ENCODE data around the gene CIB4.

Gene CIB4

GRCh38 chr2:26674002-26674751 is 33.0 kb upstream of the CIB4 start:
- H3K4me3 ChIP-seq (ENCODE audit: low read depth, low read length) = no peak overlapping the region
- in situ Hi-C loops (cut with HindIII; ENCODE audit: low sequenced_read_pairs) = no loop called here
- no peak for TF ChIP-seq CTCF (IDR thresholded peaks at IDR 0.05; ENCODE audit: low read depth, low read length, missing control alignments)
- no peak for DNase-seq (ENCODE audit: low read depth)

GRCh38 chr2:26672818-26673393 is 31.7 kb upstream of the CIB4 start:
- no peak overlapping the region for H3K4me3 ChIP-seq (ENCODE audit: low read depth, low read length)
- in situ Hi-C loops (cut with HindIII; ENCODE audit: low sequenced_read_pairs) = no loop called here
- no peak for TF ChIP-seq CTCF (IDR thresholded peaks at IDR 0.05; ENCODE audit: low read depth, low read length, missing control alignments)
- DNase-seq (ENCODE audit: low read depth) = no peak

GRCh38 chr2:26672112-26672817 is 31.1 kb upstream of the CIB4 start:
- in situ Hi-C loops (cut with HindIII; ENCODE audit: low sequenced_read_pairs) = no loop called here
- no peak for DNase-seq (ENCODE audit: low read depth)
- no peak for TF ChIP-seq CTCF (IDR thresholded peaks at IDR 0.05; ENCODE audit: low read depth, low read length, missing control alignments)
- H3K4me3 ChIP-seq (ENCODE audit: low read depth, low read length) = no peak overlapping the region

GRCh38 chr2:26671691-26672090 is 30.5 kb upstream of the CIB4 start:
- in situ Hi-C loops (cut with HindIII; ENCODE audit: low sequenced_read_pairs) = no loop called here
- TF ChIP-seq CTCF (IDR thresholded peaks at IDR 0.05; ENCODE audit: low read depth, low read length, missing control alignments) = no peak
- no peak overlapping the region for H3K4me3 ChIP-seq (ENCODE audit: low read depth, low read length)
- no peak for DNase-seq (ENCODE audit: low read depth)

- in situ Hi-C loops (cut with HindIII; ENCODE audit: low sequenced_read_pairs) = no loop called here
- no peak overlapping the region for H3K4me3 ChIP-seq (ENCODE audit: low read depth, low read length)
- TF ChIP-seq CTCF (IDR thresholded peaks at IDR 0.05; ENCODE audit: low read depth, low read length, missing control alignments) = no peak
- DNase-seq (ENCODE audit: low read depth) = no peak
Observed at GRCh38 chr2:26670931-26671460, 29.8 kb upstream of the CIB4 start.

GRCh38 chr2:26670171-26670570 is 29.0 kb upstream of the CIB4 start:
- H3K4me3 ChIP-seq (ENCODE audit: low read depth, low read length) = no peak overlapping the region
- TF ChIP-seq CTCF (IDR thresholded peaks at IDR 0.05; ENCODE audit: low read depth, low read length, missing control alignments) = no peak
- in situ Hi-C loops (cut with HindIII; ENCODE audit: low sequenced_read_pairs) = no loop called here
- no peak for DNase-seq (ENCODE audit: low read depth)

Measured in astrocyte of the cerebellum (primary cell).